IPS DF 6.9 (cell line): Measurements from ENCODE around the gene DMWD.

ENCODE experiments used
- DNase-seq: peaks from one replicate; pipeline ENCODE4 v3.0.0-alpha.2; 2013; ENCODE audit warnings: low read depth, low spot score
- H3K27ac ChIP-seq: one replicate; pipeline ENCODE4 v1.5.1; 2013; ENCODE audit warnings: low read length, control low read depth
- H3K27me3 ChIP-seq: 2 replicates; pipeline ENCODE4 v1.6.1; 2013; ENCODE audit warnings: mild to moderate bottlenecking, low read length; ENCODE audit not compliant: control insufficient read depth, insufficient read depth
- H3K36me3 ChIP-seq: 2 replicates; pipeline ENCODE4 v1.6.1; 2013; ENCODE audit warnings: low read length; ENCODE audit not compliant: control insufficient read depth, insufficient read depth
- H3K4me1 ChIP-seq: 2 replicates; pipeline ENCODE4 v1.6.1; 2013; ENCODE audit warnings: low read length; ENCODE audit not compliant: control insufficient read depth, insufficient read depth
- H3K4me3 ChIP-seq: 2 replicates; pipeline ENCODE4 v1.5.1; 2013; ENCODE audit warnings: mild to moderate bottlenecking, low read length
- H3K9me3 ChIP-seq: 2 replicates; pipeline ENCODE4 v1.6.1; 2013; ENCODE audit warnings: low read length, inconsistent platforms; ENCODE audit not compliant: control insufficient read depth, insufficient read depth
- WGBS: extraction: QIAGEN DNeasy Blood & Tissue Kit; methylation state at CpG from one replicate; pipeline ENCODE4 v1.1.7; 2013; ENCODE audit warnings: mixed read lengths, missing lambda C conversion rate; ENCODE audit not compliant: insufficient read length, insufficient coverage; 5-methylcytosine and 5-hydroxymethylcytosine counted together

Gene DMWD

DNA sequence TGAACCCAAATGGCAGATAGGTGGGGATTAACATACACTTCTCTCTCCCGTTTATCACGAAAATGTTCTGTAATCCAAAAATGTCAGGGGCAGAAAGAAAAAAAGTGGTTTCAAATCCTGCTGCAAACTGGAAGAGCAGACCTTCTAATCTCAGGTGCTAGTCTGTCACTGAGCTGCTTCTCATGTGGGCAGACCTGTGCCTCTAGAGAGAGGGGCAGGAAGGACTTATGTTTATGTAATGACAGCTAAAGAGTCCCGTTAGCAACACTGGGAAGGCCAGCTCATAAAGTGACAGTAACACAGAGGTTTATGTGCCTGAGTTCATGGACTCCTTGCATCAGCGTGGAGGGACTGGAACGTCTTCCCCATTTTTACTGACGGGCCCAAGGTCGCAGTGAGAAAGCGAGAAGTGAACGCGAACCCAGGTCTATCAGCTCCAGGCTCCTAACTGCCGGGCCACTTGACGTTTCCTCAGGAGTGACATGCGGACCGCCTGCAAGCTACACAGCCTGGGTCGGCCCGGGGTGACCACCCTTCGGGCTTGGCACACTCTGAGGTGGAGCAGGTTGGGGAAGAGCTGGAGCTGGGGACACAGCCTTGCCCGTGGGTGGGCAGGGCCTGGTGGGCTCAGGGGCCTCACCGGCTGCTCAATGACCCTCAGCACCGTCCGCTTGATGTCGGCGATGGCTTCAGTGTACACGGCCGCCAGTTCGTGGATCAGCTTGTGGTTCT, 32.1 kb upstream of the DMWD start:
- DNase-seq = no peak
- Histone ChIP-seq H3K9me3 (no peaks in the 10 kb centered on the region), H3K4me3 (no peak overlapping the region), H3K36me3 (peaks cover 51% of the 10 kb centered on the region), H3K27ac (no peak overlapping the region), H3K27me3 (no peaks in the 10 kb centered on the region), H3K4me1 (no peaks in the 10 kb centered on the region; the same call in 1 of the 2 replicates)
- WGBS = no CpG with 5 or more reads among the region's 26 CpGs

DNA sequence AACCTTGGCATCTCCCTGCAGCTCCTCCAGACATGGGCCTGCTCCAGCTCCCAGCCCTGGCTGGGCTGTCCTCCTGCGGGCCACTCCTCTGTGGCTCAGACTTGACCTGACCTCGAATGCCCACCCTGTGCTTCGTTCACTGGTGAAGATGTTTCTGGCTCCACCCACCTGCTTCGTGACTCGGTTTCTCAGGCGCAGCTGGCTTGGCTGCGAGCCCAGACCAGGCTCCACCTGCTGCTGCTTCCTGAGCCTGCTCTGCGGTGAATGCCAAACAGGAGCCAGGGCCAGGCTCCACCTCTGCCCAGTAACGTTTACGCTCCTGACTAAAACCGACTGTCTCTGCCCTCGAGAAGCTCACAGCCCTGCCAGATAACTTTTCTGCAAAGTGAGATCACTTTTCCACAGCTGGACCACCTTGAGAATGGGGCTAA, 31.4 kb upstream of the DMWD start:
- Histone ChIP-seq H3K27ac (no peak overlapping the region), H3K27me3 (no peaks in the 10 kb centered on the region), H3K36me3 (peaks cover 46% of the 10 kb centered on the region), H3K4me3 (no peak overlapping the region), H3K4me1 (no peaks in the 10 kb centered on the region; the same call in 1 of the 2 replicates), H3K9me3 (no peaks in the 10 kb centered on the region)
- no peak for DNase-seq
- WGBS = no CpG with 5 or more reads among the region's 12 CpGs

DNA sequence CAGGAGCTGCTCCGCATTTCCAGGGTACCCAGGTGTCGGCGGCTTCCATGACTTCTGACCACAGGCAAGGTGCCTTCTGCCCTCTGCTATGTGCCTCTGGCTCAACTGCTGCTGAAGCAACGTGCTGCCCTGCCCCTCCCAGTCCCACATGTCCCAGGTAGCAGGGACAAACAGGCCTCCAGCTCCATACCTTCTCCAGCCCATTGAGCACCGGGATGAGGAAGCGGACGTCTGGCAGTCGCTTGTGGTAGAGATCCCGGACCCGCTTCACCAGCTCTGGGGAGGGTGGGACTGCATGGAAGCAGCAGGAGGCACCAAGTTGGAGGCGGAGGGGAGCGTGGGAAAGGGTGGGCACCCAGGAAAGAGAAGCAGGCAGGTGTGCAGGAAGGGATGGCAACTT, 30.5 kb upstream of the DMWD start:
- Histone ChIP-seq H3K4me1 (no peaks in the 10 kb centered on the region; the same call in 1 of the 2 replicates), H3K4me3 (no peak overlapping the region), H3K36me3 (peaks cover 42% of the 10 kb centered on the region), H3K27me3 (no peaks in the 10 kb centered on the region), H3K9me3 (no peaks in the 10 kb centered on the region), H3K27ac (no peak overlapping the region)
- no peak for DNase-seq
- no CpG with 5 or more reads among the region's 12 CpGs for WGBS

DNA sequence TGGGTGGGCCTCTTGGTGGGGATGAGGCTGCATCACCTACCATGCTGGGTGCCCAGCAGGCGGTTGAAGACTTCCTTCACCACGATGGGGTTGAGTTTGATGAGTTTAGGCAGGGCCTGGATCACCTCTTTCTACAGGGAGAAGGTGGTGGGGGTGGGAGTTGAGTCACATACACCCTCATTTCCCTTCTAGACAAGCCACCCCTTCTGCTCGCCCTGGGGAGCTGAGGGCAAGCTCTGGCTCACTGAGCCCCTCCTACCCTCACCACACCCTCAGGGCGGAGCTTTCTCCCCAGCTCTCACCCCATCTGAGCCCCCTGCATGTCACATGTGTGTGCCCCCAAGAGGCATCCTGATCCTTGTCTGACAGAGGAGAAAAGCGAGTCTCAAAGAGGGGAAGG, 30.1 kb upstream of the DMWD start:
- Histone ChIP-seq H3K36me3 (peaks cover 41% of the 10 kb centered on the region), H3K4me1 (peaks cover 3% of the 10 kb centered on the region), H3K27ac (no peak overlapping the region), H3K9me3 (no peaks in the 10 kb centered on the region), H3K4me3 (no peak overlapping the region), H3K27me3 (no peaks in the 10 kb centered on the region)
- DNase-seq = no peak
- no CpG with 5 or more reads among the region's 5 CpGs for WGBS

DNA sequence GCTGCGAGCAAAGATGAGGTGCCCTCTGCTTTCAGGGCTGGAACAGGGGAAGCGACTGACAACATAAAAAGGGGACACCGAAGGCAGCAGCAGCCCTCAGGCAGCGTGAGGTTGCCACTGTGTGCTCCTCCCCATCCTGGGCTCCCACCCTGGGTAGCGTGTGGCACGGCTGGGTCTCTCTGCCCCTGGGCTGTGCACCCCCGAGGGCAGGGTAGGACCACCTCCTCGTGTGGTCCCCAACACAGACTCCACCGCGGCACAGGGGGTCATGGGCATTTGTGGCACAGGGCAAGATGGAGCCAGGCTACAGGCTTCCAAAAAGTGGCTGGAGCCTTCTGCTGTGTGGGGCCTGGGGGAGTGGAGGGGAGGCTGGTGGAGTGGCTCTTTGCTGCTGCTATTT, 28.9 kb upstream of the DMWD start:
- WGBS = no CpG with 5 or more reads among the region's 10 CpGs
- H3K27me3 ChIP-seq = no peaks in the 10 kb centered on the region
- H3K9me3 ChIP-seq = no peaks in the 10 kb centered on the region
- H3K27ac ChIP-seq = no peak overlapping the region
- H3K36me3 ChIP-seq = peaks cover 30% of the 10 kb centered on the region
- H3K4me3 ChIP-seq = no peak overlapping the region
- peaks cover 5% of the 10 kb centered on the region for H3K4me1 ChIP-seq
- DNase-seq = no peak

DNA sequence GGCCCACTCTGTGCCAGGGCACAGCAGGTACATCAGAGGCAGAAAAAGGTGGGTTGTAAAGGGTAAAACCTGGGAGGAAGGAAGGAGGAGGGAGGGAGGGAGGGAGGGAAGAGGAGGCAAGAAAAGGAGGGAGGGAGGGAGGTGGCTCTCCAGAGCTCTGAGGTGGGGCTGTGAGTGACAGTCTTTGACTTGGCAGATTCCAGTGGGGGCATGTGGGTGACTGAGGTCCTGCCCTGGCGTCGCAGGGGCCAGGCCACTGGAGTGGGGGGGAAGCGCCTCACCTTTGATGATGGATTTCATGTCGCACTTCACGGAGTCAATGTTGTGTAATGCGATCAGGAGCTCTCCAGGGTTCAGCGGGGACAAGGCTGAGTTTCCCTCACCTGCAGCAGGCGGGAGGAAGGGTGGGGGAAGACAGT, 28.5 kb upstream of the DMWD start:
- Histone ChIP-seq H3K27me3 (no peaks in the 10 kb centered on the region), H3K4me1 (peaks cover 5% of the 10 kb centered on the region), H3K4me3 (no peak overlapping the region), H3K36me3 (peaks cover 26% of the 10 kb centered on the region), H3K27ac (no peak overlapping the region), H3K9me3 (no peaks in the 10 kb centered on the region)
- no CpG with 5 or more reads among the region's 8 CpGs for WGBS
- DNase-seq = no peak

DNA sequence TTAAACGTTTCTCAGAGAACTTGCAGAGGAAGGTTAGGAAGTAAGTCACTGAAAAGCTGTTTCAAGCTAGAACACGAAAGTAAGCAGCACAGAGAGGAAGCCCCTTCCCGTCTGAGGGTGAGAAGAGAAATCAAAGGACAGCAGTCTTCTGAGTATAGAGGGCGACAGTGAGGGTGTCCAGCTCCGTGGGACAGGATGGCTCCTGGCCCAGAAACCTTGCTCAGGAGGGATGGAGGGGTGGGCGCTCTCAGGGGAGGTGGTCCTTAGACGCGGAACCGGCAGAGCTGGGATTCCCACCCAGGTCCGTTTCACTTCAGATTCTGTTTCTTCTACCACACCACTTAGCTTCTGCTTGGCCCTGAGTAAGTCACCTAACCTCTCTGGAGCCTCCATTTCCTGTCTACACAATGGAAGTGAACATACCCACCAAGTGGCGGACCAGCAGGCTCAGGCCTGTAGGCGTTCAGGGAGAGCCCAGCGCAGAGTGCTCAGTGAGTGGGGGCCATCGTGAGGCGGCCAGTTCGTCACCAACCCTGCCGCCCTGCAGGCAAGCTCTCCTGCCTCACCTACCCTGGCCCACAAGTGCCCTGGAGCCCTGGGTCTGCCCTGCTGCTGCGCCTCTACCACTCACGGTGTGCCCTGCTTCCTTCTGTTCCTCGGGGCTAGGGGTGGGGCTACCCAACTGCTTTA, 27.9 kb upstream of the DMWD start:
- Histone ChIP-seq H3K36me3 (peaks cover 21% of the 10 kb centered on the region), H3K27me3 (no peaks in the 10 kb centered on the region), H3K4me1 (peaks cover 5% of the 10 kb centered on the region), H3K4me3 (no peak overlapping the region), H3K9me3 (no peaks in the 10 kb centered on the region), H3K27ac (no peak overlapping the region)
- DNase-seq = no peak
- WGBS = no CpG with 5 or more reads among the region's 20 CpGs

DNA sequence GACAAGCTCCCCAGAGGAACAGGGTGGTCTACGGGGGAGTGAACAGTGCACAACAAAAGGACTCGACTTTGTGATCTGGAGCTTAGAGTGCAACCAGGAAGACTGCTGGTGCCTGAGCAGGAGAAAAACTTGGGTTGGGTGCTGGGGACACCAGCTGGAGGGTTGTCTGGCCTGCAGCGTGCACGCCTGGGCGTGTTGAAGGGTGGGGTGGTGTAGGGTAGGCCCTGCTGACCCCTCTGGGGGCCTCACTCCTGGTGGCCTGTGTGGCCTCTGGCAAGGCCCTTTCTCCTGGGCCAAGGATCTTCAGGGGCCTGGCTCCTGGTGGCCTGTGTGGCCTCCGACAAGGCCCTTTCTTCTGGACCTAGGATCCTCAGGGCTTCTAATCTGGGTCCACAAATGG, 27.1 kb upstream of the DMWD start:
- H3K4me3 ChIP-seq = no peak overlapping the region
- H3K9me3 ChIP-seq = no peaks in the 10 kb centered on the region
- no peaks in the 10 kb centered on the region for H3K27me3 ChIP-seq
- no peak overlapping the region for H3K27ac ChIP-seq
- WGBS = no CpG with 5 or more reads among the region's 6 CpGs
- no peak for DNase-seq
- H3K36me3 ChIP-seq = peaks cover 15% of the 10 kb centered on the region
- peaks cover 5% of the 10 kb centered on the region for H3K4me1 ChIP-seq

DNA sequence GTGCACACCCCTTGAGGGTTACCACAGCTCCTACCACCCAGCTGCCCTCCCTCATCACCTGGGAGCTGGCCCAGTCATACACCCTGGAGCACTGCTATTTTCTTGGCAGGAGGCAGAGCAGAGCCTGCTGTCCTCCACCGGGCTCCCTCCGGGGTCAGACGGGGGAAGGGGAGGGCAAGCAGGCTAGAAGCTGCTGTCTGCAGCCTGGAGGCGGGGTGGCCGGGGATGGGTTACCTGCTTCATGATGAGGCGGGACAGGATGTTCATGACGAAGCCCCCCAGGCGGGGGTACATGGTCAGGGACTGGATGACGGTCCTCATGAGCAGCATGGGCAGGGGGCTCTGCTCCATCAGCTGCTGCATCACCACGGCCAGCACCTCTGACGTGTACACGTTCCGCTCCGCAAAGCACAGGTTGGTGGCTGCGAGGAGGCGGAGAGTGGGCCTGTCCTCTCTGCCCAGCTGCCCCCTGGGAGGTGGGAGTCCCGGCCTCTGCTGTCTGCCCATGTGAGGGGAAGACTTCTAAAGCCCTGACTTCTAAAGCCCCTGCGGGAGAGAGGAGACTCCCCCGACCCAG, 25.2 kb upstream of the DMWD start:
- H3K27ac ChIP-seq = no peak overlapping the region
- WGBS = no CpG with 5 or more reads among the region's 19 CpGs
- no peaks in the 10 kb centered on the region for H3K27me3 ChIP-seq
- H3K36me3 ChIP-seq = peaks cover 9% of the 10 kb centered on the region; the same call in 1 of the 2 replicates
- DNase-seq = no peak
- H3K4me1 ChIP-seq = peaks cover 8% of the 10 kb centered on the region
- H3K9me3 ChIP-seq = no peaks in the 10 kb centered on the region
- no peak overlapping the region for H3K4me3 ChIP-seq

DNA sequence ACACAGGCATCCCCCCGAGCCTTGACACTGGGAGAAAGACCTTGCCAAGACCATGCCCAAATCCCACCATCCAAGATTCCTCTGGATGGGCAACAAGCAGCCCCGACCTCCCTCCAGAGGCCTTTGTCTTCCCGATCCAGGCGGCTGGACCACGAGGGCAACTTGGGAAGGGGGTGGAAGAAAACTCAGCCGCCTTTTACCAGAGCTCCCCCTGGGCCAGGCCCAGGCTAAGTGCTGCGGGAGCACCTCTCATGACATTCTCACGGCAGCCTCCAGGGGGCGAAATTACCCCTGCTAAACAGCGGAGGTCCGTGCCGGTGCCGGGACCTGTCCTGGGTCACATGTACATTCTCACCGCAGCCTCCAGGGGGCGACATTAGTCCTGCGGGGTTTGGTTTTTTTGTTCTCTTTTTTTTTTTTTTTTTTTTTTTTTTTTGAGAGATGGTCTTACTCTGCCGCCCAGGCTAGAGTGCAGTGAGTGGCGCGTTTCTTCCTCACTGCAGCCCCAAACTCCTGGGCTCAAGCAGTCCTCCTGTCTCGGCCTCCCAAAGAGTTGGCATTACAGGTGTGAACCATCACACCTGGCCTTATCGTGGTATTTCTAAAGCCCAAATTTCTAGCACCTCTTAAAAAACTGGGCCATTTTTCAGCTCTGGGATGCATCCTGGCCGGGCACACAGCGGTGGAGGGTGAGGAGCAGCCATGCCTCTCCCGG, 24.5 kb upstream of the DMWD start:
- H3K27me3 ChIP-seq = no peaks in the 10 kb centered on the region
- no CpG with 5 or more reads among the region's 24 CpGs for WGBS
- H3K4me1 ChIP-seq = peaks cover 8% of the 10 kb centered on the region
- H3K9me3 ChIP-seq = no peaks in the 10 kb centered on the region
- 0 out of 2 replicates have a peak, but pooled peaks cover 4% of the 10 kb centered on the region for H3K36me3 ChIP-seq
- peak; percentile 96 for DNase-seq
- peak overlapping the region; percentile 45; the same call in 1 of the 2 replicates for H3K4me3 ChIP-seq
- H3K27ac ChIP-seq = no peak overlapping the region
